ENCODE results near the gene HELLS.

DNA sequence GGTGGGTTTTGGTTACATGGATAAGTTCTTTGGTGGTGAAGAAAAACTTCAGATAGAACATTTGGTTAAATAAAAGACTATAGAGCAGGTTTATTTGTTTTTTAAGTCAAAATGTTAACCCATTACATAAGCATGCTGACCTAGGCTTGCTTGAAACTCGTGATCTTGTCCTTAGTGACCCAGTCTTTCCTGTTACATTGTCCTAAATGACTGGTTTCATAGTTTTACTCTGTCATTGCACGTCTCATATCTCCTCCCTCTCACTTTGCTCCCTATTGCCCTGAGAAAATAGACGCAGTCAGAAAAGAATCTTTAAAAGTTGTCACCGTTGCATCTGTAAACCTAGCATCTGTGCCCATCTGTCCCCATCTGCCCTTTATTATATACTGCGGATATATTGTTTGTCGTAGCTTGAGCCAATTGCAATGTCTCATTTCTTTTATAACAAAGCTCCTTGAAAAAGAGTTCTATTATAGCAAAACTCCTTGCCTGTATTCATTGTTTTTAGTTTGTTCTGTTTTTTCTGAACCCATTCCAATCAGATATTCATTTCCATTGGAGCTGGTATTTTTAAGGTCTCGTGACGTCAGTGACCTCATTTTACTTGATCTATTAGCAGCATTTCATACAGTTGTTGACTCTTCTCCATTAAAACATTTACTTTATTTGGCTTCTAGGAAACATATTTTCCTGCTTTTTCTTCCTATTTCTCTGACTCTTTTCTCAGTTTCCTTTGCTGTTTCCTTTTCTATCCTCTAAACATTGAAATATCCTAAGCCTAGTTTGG is 57.3 kb downstream of the HELLS start:
- TF ChIP-seq, protein P1, sequence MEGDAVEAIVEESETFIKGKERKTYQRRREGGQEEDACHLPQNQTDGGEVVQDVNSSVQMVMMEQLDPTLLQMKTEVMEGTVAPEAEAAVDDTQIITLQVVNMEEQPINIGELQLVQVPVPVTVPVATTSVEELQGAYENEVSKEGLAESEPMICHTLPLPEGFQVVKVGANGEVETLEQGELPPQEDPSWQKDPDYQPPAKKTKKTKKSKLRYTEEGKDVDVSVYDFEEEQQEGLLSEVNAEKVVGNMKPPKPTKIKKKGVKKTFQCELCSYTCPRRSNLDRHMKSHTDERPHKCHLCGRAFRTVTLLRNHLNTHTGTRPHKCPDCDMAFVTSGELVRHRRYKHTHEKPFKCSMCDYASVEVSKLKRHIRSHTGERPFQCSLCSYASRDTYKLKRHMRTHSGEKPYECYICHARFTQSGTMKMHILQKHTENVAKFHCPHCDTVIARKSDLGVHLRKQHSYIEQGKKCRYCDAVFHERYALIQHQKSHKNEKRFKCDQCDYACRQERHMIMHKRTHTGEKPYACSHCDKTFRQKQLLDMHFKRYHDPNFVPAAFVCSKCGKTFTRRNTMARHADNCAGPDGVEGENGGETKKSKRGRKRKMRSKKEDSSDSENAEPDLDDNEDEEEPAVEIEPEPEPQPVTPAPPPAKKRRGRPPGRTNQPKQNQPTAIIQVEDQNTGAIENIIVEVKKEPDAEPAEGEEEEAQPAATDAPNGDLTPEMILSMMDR (IDR thresholded peaks at IDR 0.05; ENCODE audit: borderline replicate concordance, extremely low read depth, low read length, poor library complexity, severe bottlenecking): no peak
- TF ChIP-seq EZH2 (IDR thresholded peaks at IDR 0.05; ENCODE audit: borderline replicate concordance, low read depth, low read length, severe bottlenecking): no peak
